HAP-1 (cell line): ENCODE data around the gene GALNT18.

Experiments used
- DNase-seq, 2 experiments: peaks; one replicate each; pipeline ENCODE4 v3.0.0-alpha.2; 2016 to 2020; ENCODE audit warnings: low spot score in 2 of 2
- H3K27me3 ChIP-seq: fragments of 250-450 bp; sonication (Bioruptor Pico); 2 replicates; pipeline ENCODE4 v1.5.1; 2020; ENCODE audit warnings: low read depth, mild to moderate bottlenecking, moderate library complexity
- H3K36me3 ChIP-seq: fragments of 250-450 bp; sonication (Bioruptor Pico); replicated peaks from 2 replicates; pipeline ENCODE4 v1.5.1; 2020; ENCODE audit warnings: mild to moderate bottlenecking
- H3K4me1 ChIP-seq: fragments of 250-450 bp; sonication (Bioruptor Pico); 2 replicates; pipeline ENCODE4 v1.5.1; 2020; ENCODE audit warnings: mild to moderate bottlenecking
- H3K4me3 ChIP-seq: fragments of 250-450 bp; sonication (Bioruptor Pico); 2 replicates; pipeline ENCODE4 v1.5.1; 2020; ENCODE audit warnings: mild to moderate bottlenecking, moderate library complexity
- H3K9me3 ChIP-seq: fragments of 250-450 bp; sonication (Bioruptor Pico); 2 replicates; pipeline ENCODE4 v1.5.1; 2020; ENCODE audit warnings: mild to moderate bottlenecking, moderate library complexity
- in situ Hi-C: fragments of 300-500 bp; cut with MboI; formaldehyde crosslinking; loops from 3 replicates; pipeline ENCODE4 v1.14.3; 2020; ENCODE audit warnings: low sequenced_read_pairs, inconsistent platforms, mixed read lengths

Gene GALNT18

GRCh38 chr11:11229647-11230046 lies 392.2 kb downstream of the GALNT18 start:
- no peaks in the 10 kb centered on the region for H3K4me1 ChIP-seq
- no peak overlapping the region for H3K4me3 ChIP-seq
- 0 out of 2 replicates have a peak, but pooled peaks cover 3% of the 10 kb centered on the region for H3K27me3 ChIP-seq
- no peaks in the 10 kb centered on the region for H3K9me3 ChIP-seq
- in situ Hi-C loops: no loop called here
- H3K36me3 ChIP-seq: no peaks in the 10 kb centered on the region
- DNase-seq: no peak

- Histone ChIP-seq H3K27me3 (0 out of 2 replicates have a peak, but pooled peaks cover 3% of the 10 kb centered on the region), H3K9me3 (no peaks in the 10 kb centered on the region), H3K4me3 (no peak overlapping the region), H3K36me3 (no peaks in the 10 kb centered on the region), H3K4me1 (no peaks in the 10 kb centered on the region)
- no peak for DNase-seq
- in situ Hi-C loops: no loop called here
These were observed 394.3 kb downstream of the GALNT18 start for GRCh38 chr11:11227296-11228085.
